ENCODE results near the gene FBXW8. TPM values are rescaled to one million over a fixed set of nuclear protein-coding genes. Genes with fewer than 3 reads are reported as not detected.

Gene FBXW8
- total RNA-seq, 5 donors from 2014 or later (not counting 1 experiment from before 2014, with no cell fraction given) = 10.7 to 17.9 (median 13.0) TPM

DNA sequence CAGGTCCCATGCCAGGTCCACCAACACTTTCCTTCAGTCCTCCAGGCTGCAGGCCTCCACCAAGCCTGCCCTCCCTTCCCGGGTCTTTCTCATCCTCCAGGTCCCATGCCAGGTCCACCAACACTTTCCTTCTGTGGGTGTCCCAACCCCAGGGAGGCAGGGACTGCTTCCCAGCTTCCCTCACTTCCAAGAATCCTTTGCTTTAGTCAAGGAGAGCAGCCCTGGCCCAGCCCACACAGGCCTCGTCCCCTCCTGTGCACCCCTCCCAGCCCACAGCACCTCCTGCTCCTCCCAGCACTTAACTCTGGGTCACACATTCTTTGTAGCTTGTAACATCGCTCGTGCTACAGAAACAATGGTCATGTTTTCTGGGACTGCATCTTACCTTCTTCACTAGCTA is 115.6 kb downstream of the FBXW8 start:
- no peak overlapping the region for H3K27ac Mint-ChIP-seq
- DNase-seq (no peak), ATAC-seq (replicated peaks in 1 of 4) (no peak)
- H3K27me3 Mint-ChIP-seq = no peaks in the 10 kb centered on the region
- Histone ChIP-seq H3K4me1 (ENCODE audit: control insufficient read depth in 1 of 2, extremely low read depth in 1 of 2, insufficient read depth in 2 of 2, low read length in 2 of 2) (peaks cover 4 to 7% of the 10 kb centered on the region in 2 experiments), H3K27ac (ENCODE audit: low read length) (no peak overlapping the region), H3K27me3 (replicated peaks in 1 of 2; ENCODE audit: control insufficient read depth in 2 of 2, extremely low read depth in 1 of 2, insufficient read depth in 2 of 2, low read length in 1 of 2) (no peaks in the 10 kb centered on the region), H3K9me3 (no peaks in the 10 kb centered on the region), H3K36me3 (ENCODE audit: control insufficient read depth in 2 of 2, extremely low read depth in 1 of 2, insufficient read depth in 1 of 2, low read length in 1 of 2) (peaks cover 13 to 41% of the 10 kb centered on the region in 2 donors), H3K4me3 (ENCODE audit: control insufficient read depth in 1 of 2, extremely low read depth in 1 of 2, low read length in 1 of 2) (no peak overlapping the region)
- CTCF ChIA-PET = interaction anchor here (0.7 to 3.4 kb wide), 3 partner anchors 67 to 94 kb away, joined by 4 to 17 read pairs (median 5); no protein-coding TSS in a partner anchor
- no peaks in the 10 kb centered on the region for H3K9me3 Mint-ChIP-seq
- peaks cover 0 to 9% (median 3%) of the 10 kb centered on the region in 3 donors for H3K4me1 Mint-ChIP-seq
- H3K36me3 Mint-ChIP-seq = peaks cover 39% of the 10 kb centered on the region
- POLR2A ChIA-PET = no interaction called here
- no peak overlapping the region for H3K4me3 Mint-ChIP-seq
- 96% methylated on average over 3 of the region's 4 CpGs for WGBS (ENCODE audit: insufficient coverage)

- Histone ChIP-seq H3K4me1 (ENCODE audit: control insufficient read depth in 1 of 2, extremely low read depth in 1 of 2, insufficient read depth in 2 of 2, low read length in 2 of 2) (peaks cover 4 to 7% of the 10 kb centered on the region in 2 experiments), H3K27me3 (replicated peaks in 1 of 2; ENCODE audit: control insufficient read depth in 2 of 2, extremely low read depth in 1 of 2, insufficient read depth in 2 of 2, low read length in 1 of 2) (no peaks in the 10 kb centered on the region), H3K9me3 (no peaks in the 10 kb centered on the region), H3K36me3 (ENCODE audit: control insufficient read depth in 2 of 2, extremely low read depth in 1 of 2, insufficient read depth in 1 of 2, low read length in 1 of 2) (peaks cover 13 to 41% of the 10 kb centered on the region in 2 donors), H3K4me3 (ENCODE audit: control insufficient read depth in 1 of 2, extremely low read depth in 1 of 2, low read length in 1 of 2) (no peak overlapping the region), H3K27ac (ENCODE audit: low read length) (no peak overlapping the region)
- no peaks in the 10 kb centered on the region for H3K27me3 Mint-ChIP-seq
- ATAC-seq (replicated peaks in 1 of 4) = no peak
- ChIA-PET POLR2A (no interaction called here), CTCF (interaction anchor here (0.5 kb wide), 2 partner anchors 23 to 94 kb away, joined by 6 to 7 read pairs; no protein-coding TSS in a partner anchor)
- no peak for DNase-seq
- H3K27ac Mint-ChIP-seq = no peak overlapping the region
- H3K4me1 Mint-ChIP-seq = peaks cover 0 to 9% (median 3%) of the 10 kb centered on the region in 3 donors
- no peaks in the 10 kb centered on the region for H3K9me3 Mint-ChIP-seq
- no peak overlapping the region for H3K4me3 Mint-ChIP-seq
- WGBS (ENCODE audit: insufficient coverage) = 90% methylated on average over 8 of the region's 8 CpGs
- H3K36me3 Mint-ChIP-seq = peaks cover 39% of the 10 kb centered on the region
Measured at GRCh38 chr12:117026921-117027250, 116.1 kb downstream of the FBXW8 start.

- H3K4me3 ChIP-seq (ENCODE audit: control insufficient read depth in 1 of 2, extremely low read depth in 1 of 2, low read length in 1 of 2) = no peak overlapping the region
- DNase-seq (no peak), ATAC-seq (replicated peaks in 1 of 4) (no peak)
- H3K27ac ChIP-seq (ENCODE audit: low read length) = no peak overlapping the region
- CTCF ChIA-PET = interaction anchor here (0.5 to 0.6 kb wide), 4 partner anchors 22 to 155 kb away, joined by 3 to 7 read pairs (median 5); no protein-coding TSS in a partner anchor
- WGBS (ENCODE audit: insufficient coverage) = 96% methylated on average over 28 of the region's 38 CpGs
- Mint-ChIP-seq H3K36me3 (peaks cover 39% of the 10 kb centered on the region), H3K4me3 (no peak overlapping the region), H3K9me3 (no peaks in the 10 kb centered on the region), H3K27ac (no peak overlapping the region), H3K27me3 (no peaks in the 10 kb centered on the region), H3K4me1 (peaks cover 0 to 10% (median 3%) of the 10 kb centered on the region in 3 donors)
- POLR2A ChIA-PET = no interaction called here
- H3K36me3 ChIP-seq (ENCODE audit: control insufficient read depth in 2 of 2, extremely low read depth in 1 of 2, insufficient read depth in 1 of 2, low read length in 1 of 2) = peaks cover 13 to 41% of the 10 kb centered on the region in 2 donors
- peaks cover 4 to 7% of the 10 kb centered on the region in 2 experiments for H3K4me1 ChIP-seq (ENCODE audit: control insufficient read depth in 1 of 2, extremely low read depth in 1 of 2, insufficient read depth in 2 of 2, low read length in 2 of 2)
- H3K27me3 ChIP-seq (replicated peaks in 1 of 2; ENCODE audit: control insufficient read depth in 2 of 2, extremely low read depth in 1 of 2, insufficient read depth in 2 of 2, low read length in 1 of 2) = no peaks in the 10 kb centered on the region
- H3K9me3 ChIP-seq = no peaks in the 10 kb centered on the region
Measured at GRCh38 chr12:117027251-117028086, 116.7 kb downstream of the FBXW8 start.

- H3K4me3 Mint-ChIP-seq = no peak overlapping the region
- CTCF ChIA-PET = interaction anchor here in 1 of 2 donors (0.5 to 0.6 kb wide), 2 partner anchors 41 to 92 kb away, joined by 3 to 4 read pairs; no protein-coding TSS in a partner anchor
- ATAC-seq (replicated peaks in 1 of 4) (no peak), DNase-seq (no peak)
- H3K4me1 ChIP-seq (ENCODE audit: control insufficient read depth in 1 of 2, extremely low read depth in 1 of 2, insufficient read depth in 2 of 2, low read length in 2 of 2) = peaks cover 4 to 10% of the 10 kb centered on the region in 2 experiments
- no peaks in the 10 kb centered on the region for H3K9me3 Mint-ChIP-seq
- H3K36me3 ChIP-seq (ENCODE audit: control insufficient read depth in 2 of 2, extremely low read depth in 1 of 2, insufficient read depth in 1 of 2, low read length in 1 of 2) = peaks cover 13 to 39% of the 10 kb centered on the region in 2 donors
- H3K4me3 ChIP-seq (ENCODE audit: control insufficient read depth in 1 of 2, extremely low read depth in 1 of 2, low read length in 1 of 2) = no peak overlapping the region
- POLR2A ChIA-PET = no interaction called here
- H3K4me1 Mint-ChIP-seq = peaks cover 0 to 12% (median 6%) of the 10 kb centered on the region in 3 donors
- no peaks in the 10 kb centered on the region for H3K9me3 ChIP-seq
- peaks cover 34% of the 10 kb centered on the region for H3K36me3 Mint-ChIP-seq
- peaks cover 0 to 2% of the 10 kb centered on the region in 2 experiments for H3K27me3 ChIP-seq (replicated peaks in 1 of 2; ENCODE audit: control insufficient read depth in 2 of 2, extremely low read depth in 1 of 2, insufficient read depth in 2 of 2, low read length in 1 of 2)
- H3K27ac Mint-ChIP-seq = no peak overlapping the region
- 96% methylated on average over 12 of the region's 14 CpGs for WGBS (ENCODE audit: insufficient coverage)
- no peak overlapping the region for H3K27ac ChIP-seq (ENCODE audit: low read length)
- no peaks in the 10 kb centered on the region for H3K27me3 Mint-ChIP-seq
Measured at GRCh38 chr12:117028254-117028653, 117.5 kb downstream of the FBXW8 start.

DNA sequence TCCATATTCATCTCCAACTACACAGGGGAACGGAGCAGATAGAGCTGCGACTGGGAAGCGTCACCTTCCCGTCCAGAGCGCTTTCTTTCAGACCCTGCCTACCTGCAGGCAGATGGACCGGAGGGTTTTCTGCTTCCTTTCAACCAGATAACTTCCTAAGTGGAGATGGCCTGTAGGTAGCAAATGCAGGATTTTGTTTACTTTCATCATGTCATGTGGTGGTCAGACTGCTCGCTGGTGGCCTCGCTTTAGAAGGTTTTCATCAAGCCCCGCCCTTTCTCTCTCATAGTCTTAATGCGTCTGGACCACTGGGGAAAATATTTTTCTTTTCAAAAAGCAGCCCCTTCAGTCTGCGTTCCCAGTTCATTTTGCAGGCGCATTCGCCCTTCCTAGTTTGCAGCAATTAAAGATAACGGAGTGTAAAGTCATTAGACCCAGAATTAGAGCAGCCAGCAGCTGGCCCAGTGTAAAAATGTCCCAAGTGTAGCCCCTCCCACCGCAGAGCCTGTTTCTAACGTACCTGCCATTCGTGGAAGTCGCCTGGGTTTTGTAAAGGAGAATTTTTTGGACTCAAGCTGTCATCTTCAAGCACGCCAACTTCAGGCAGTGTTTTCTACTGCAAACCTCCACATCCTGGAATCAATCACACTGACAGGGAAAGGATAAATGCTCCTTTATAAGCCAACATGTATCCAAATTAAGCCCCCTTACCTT is 119.6 kb downstream of the FBXW8 start:
- WGBS (ENCODE audit: insufficient coverage) = 90% methylated on average over 9 of the region's 19 CpGs
- ATAC-seq (replicated peaks in 1 of 4) = no peak
- no peak overlapping the region for H3K27ac ChIP-seq (ENCODE audit: low read length)

GRCh38 chr12:117031843-117032592 is 121.3 kb downstream of the FBXW8 start:
- CTCF ChIA-PET = no interaction called here
- no peak overlapping the region for H3K4me3 ChIP-seq (ENCODE audit: control insufficient read depth in 1 of 2, extremely low read depth in 1 of 2, low read length in 1 of 2)
- no peak overlapping the region for H3K27ac ChIP-seq (ENCODE audit: low read length)
- 77% methylated on average over 5 of the region's 17 CpGs for WGBS (ENCODE audit: insufficient coverage)
- no peak for DNase-seq
- peaks cover 0 to 26% of the 10 kb centered on the region in 2 experiments for H3K27me3 ChIP-seq (replicated peaks in 1 of 2; ENCODE audit: control insufficient read depth in 2 of 2, extremely low read depth in 1 of 2, insufficient read depth in 2 of 2, low read length in 1 of 2)
- no peak for ATAC-seq (replicated peaks in 1 of 4)
- H3K4me1 ChIP-seq (ENCODE audit: control insufficient read depth in 1 of 2, extremely low read depth in 1 of 2, insufficient read depth in 2 of 2, low read length in 2 of 2) = peaks cover 0 to 3% of the 10 kb centered on the region in 2 experiments
- POLR2A ChIA-PET = no interaction called here
- Mint-ChIP-seq H3K4me1 (peaks cover 0 to 5% (median 2%) of the 10 kb centered on the region in 3 donors), H3K27ac (no peak overlapping the region), H3K36me3 (peaks cover 22% of the 10 kb centered on the region), H3K4me3 (no peak overlapping the region), H3K27me3 (peaks cover 7% of the 10 kb centered on the region in 2 donors), H3K9me3 (no peaks in the 10 kb centered on the region)
- H3K36me3 ChIP-seq (ENCODE audit: control insufficient read depth in 2 of 2, extremely low read depth in 1 of 2, insufficient read depth in 1 of 2, low read length in 1 of 2) = peaks cover 5 to 16% of the 10 kb centered on the region in 2 donors
- H3K9me3 ChIP-seq = no peaks in the 10 kb centered on the region

More for the DNA sequence above, 119.6 kb downstream of the FBXW8 start:
- ChIA-PET POLR2A (no interaction called here), CTCF (no interaction called here)
- H3K36me3 Mint-ChIP-seq = peaks cover 30% of the 10 kb centered on the region
- Histone ChIP-seq H3K27me3 (replicated peaks in 1 of 2; ENCODE audit: control insufficient read depth in 2 of 2, extremely low read depth in 1 of 2, insufficient read depth in 2 of 2, low read length in 1 of 2) (peaks cover 0 to 15% of the 10 kb centered on the region in 2 experiments), H3K4me1 (ENCODE audit: control insufficient read depth in 1 of 2, extremely low read depth in 1 of 2, insufficient read depth in 2 of 2, low read length in 2 of 2) (peaks cover 4 to 9% of the 10 kb centered on the region in 2 experiments), H3K36me3 (ENCODE audit: control insufficient read depth in 2 of 2, extremely low read depth in 1 of 2, insufficient read depth in 1 of 2, low read length in 1 of 2) (peaks cover 6 to 24% of the 10 kb centered on the region in 2 donors), H3K4me3 (ENCODE audit: control insufficient read depth in 1 of 2, extremely low read depth in 1 of 2, low read length in 1 of 2) (no peak overlapping the region), H3K9me3 (no peaks in the 10 kb centered on the region)
- DNase-seq = peak in 1 of 35 experiments; percentile 1
- H3K4me3 Mint-ChIP-seq = no peak overlapping the region
- peaks cover 0 to 11% (median 6%) of the 10 kb centered on the region in 3 donors for H3K4me1 Mint-ChIP-seq
- no peaks in the 10 kb centered on the region for H3K9me3 Mint-ChIP-seq
- H3K27me3 Mint-ChIP-seq = peaks cover 7% of the 10 kb centered on the region in 2 donors
- H3K27ac Mint-ChIP-seq = no peak overlapping the region

Data from T-cell (primary cell).